ENCODE measurements around the gene CDKN2AIP. TPM values are rescaled to one million over a fixed set of nuclear protein-coding genes. Genes with fewer than 3 reads are reported as not detected.

The CDKN2AIP gene
- 10 to 100 TPM; 17.7 to 35.0 (median 27.4) TPM for total RNA-seq
- 10 to 100 TPM; 12.9 to 14.8 (median 13.2) TPM for polyA plus RNA-seq

GRCh38 chr4:183444214-183445096 is at the start of gene CDKN2AIP:
CDKN2AIP (plus strand) TSS chr4:183444636; CDS start chr4:183444798, 162 bp downstream.
- H3K4me1 ChIP-seq, result peaks cover 0 to 51% (median 37%) of the 10 kb centered on the region in 4 donors
- peak; percentile 96 for DNase-seq
- H3K4me3 ChIP-seq, result peak within 1 kb of the TSS; percentile 85 to 95 (median 93)
- H3K36me3 ChIP-seq, result peaks cover 11 to 39% (median 19%) of the 10 kb centered on the region in 4 donors
- no peaks in the 10 kb centered on the region for H3K9me3 ChIP-seq
- no peaks in the 10 kb centered on the region for H3K27me3 ChIP-seq
- TF ChIP-seq POLR2AphosphoS5 (IDR thresholded peaks at IDR 0.05) (peak in 3 of 4 donors; percentile 91 to 95 (median 95)), CTCF (IDR thresholded peaks at IDR 0.05) (peak in 1 of 4 experiments; percentile 4), POLR2A (IDR thresholded peaks at IDR 0.05) (peak; percentile 90 to 93), EP300 (IDR thresholded peaks at IDR 0.05) (peak in 1 of 4 donors; percentile 1)
- H3K27ac ChIP-seq, result peak within 1 kb of the TSS; percentile 97 to 99 (median 98)
- intact Hi-C loops (cut with DNase I), result loop anchor here (1.0 to 2.0 kb wide), 2 partner anchors 62 to 214 kb away; partner anchors contain the start of genes RWDD4 and TRAPPC11
- 0% methylated on average over 109 of the region's 109 CpGs for WGBS, 2 donors

GRCh38 chr4:183395395-183395794 is 49.0 kb upstream of the CDKN2AIP start:
- H3K9me3 ChIP-seq, result no peaks in the 10 kb centered on the region
- TF ChIP-seq POLR2A (IDR thresholded peaks at IDR 0.05) (no peak), EP300 (IDR thresholded peaks at IDR 0.05) (no peak), POLR2AphosphoS5 (IDR thresholded peaks at IDR 0.05) (no peak), CTCF (IDR thresholded peaks at IDR 0.05) (no peak)
- no peak overlapping the region for H3K4me3 ChIP-seq
- no peak overlapping the region for H3K27ac ChIP-seq
- DNase-seq, result no peak
- H3K27me3 ChIP-seq, result peaks cover 0 to 6% (median 0%) of the 10 kb centered on the region in 3 donors
- intact Hi-C loops (cut with DNase I), result no loop called here
- 71 to 76% methylated on average over 5 of the region's 5 CpGs for WGBS, 2 donors
- peaks cover 0 to 13% (median 8%) of the 10 kb centered on the region in 4 donors for H3K4me1 ChIP-seq
- no peaks in the 10 kb centered on the region for H3K36me3 ChIP-seq

- peaks cover 0 to 2% (median 0%) of the 10 kb centered on the region in 3 donors for H3K27me3 ChIP-seq
- H3K9me3 ChIP-seq, result no peaks in the 10 kb centered on the region
- TF ChIP-seq CTCF (IDR thresholded peaks at IDR 0.05), result no peak
- peaks cover 0 to 13% (median 8%) of the 10 kb centered on the region in 4 donors for H3K4me1 ChIP-seq
- DNase-seq, result no peak
- no peak overlapping the region for H3K4me3 ChIP-seq
- no peaks in the 10 kb centered on the region for H3K36me3 ChIP-seq
- intact Hi-C loops (cut with DNase I), result no loop called here
- H3K27ac ChIP-seq, result no peak overlapping the region
Measured at GRCh38 chr4:183396227-183396637, 48.2 kb upstream of the CDKN2AIP start.

GRCh38 chr4:183397741-183398297 is 46.6 kb upstream of the CDKN2AIP start:
- Histone ChIP-seq H3K27ac (peak overlapping the region in 1 of 4 donors; percentile 42), H3K4me1 (peaks cover 0 to 13% (median 8%) of the 10 kb centered on the region in 4 donors), H3K9me3 (no peaks in the 10 kb centered on the region), H3K4me3 (peak overlapping the region; percentile 36 to 56 (median 52)), H3K27me3 (no peaks in the 10 kb centered on the region), H3K36me3 (no peaks in the 10 kb centered on the region)
- intact Hi-C loops (cut with DNase I), result no loop called here
- peak; percentile 52 for DNase-seq
- 71 to 82% methylated on average over 14 of the region's 14 CpGs for WGBS, 2 donors
- no peak for TF ChIP-seq POLR2A (IDR thresholded peaks at IDR 0.05)
- TF ChIP-seq POLR2AphosphoS5 (IDR thresholded peaks at IDR 0.05), result no peak
- no peak for TF ChIP-seq EP300 (IDR thresholded peaks at IDR 0.05)
- TF ChIP-seq CTCF (IDR thresholded peaks at IDR 0.05), result no peak
